CD8-positive, alpha-beta memory T cell (primary cell): Measurements from ENCODE around the gene MAPK1. TPM values are rescaled to one million over a fixed set of nuclear protein-coding genes. Genes with fewer than 3 reads are reported as not detected.
"Not testable (repeated sequence)": the region's sequence is repeated elsewhere in the genome, so short reads cannot be mapped to it uniquely, and the experiment has no call there.

Experiments
- CTCF ChIA-PET: fragments of 350-600 bp; sonication (Branson Sonifier 250); formaldehyde crosslinking; loops from one replicate; lab custom pipeline; 2021; ENCODE audit warnings: antibody characterized with exemption; lab: Charles Lee
- POLR2A ChIA-PET: fragments of 350-600 bp; sonication (Branson Sonifier 250); formaldehyde crosslinking; loops from one replicate; lab custom pipeline; 2021; ENCODE audit warnings: antibody characterized with exemption; lab: Charles Lee
- DNase-seq, 5 donors: peaks; one replicate each; pipeline versions ENCODE4 v3.0.0 to v3.0.0-alpha.2; 2020 to 2022; ENCODE audit warnings: mixed read lengths in 1 of 5
- H3K27ac ChIP-seq: one replicate; pipeline ENCODE4 v1.7.0; 2013; ENCODE audit warnings: low read depth, mild to moderate bottlenecking, low read length, moderate library complexity
- H3K27me3 ChIP-seq: 2 replicates; pipeline ENCODE4 v1.7.0; 2013; ENCODE audit warnings: low read length, mild to moderate bottlenecking; ENCODE audit not compliant: insufficient read depth, poor library complexity, severe bottlenecking
- H3K36me3 ChIP-seq: 2 replicates; pipeline ENCODE4 v1.7.0; 2013; ENCODE audit warnings: mild to moderate bottlenecking, low read length, moderate library complexity; ENCODE audit not compliant: insufficient read depth
- H3K4me1 ChIP-seq: 2 replicates; pipeline ENCODE4 v1.7.0; 2013; ENCODE audit warnings: mild to moderate bottlenecking, low read length, moderate library complexity; ENCODE audit not compliant: insufficient read depth
- H3K4me3 ChIP-seq: 2 replicates; pipeline ENCODE4 v1.7.0; 2013; ENCODE audit warnings: mild to moderate bottlenecking, low read length
- H3K9me3 ChIP-seq: 2 replicates; pipeline ENCODE4 v1.7.0; 2013; ENCODE audit warnings: mild to moderate bottlenecking, low read length
- H3K27ac Mint-ChIP-seq, 8 donors: one replicate each; pipeline ENCODE4 v1.8.0; 2020 to 2021; ENCODE audit warnings: mixed read lengths in 8 of 8, mild to moderate bottlenecking in 6 of 8, inconsistent platforms in 3 of 8, moderate library complexity in 3 of 8
- H3K27me3 Mint-ChIP-seq, 2 donors: one replicate each; pipeline ENCODE4 v1.8.0; 2020 to 2021; ENCODE audit warnings: mixed read lengths in 2 of 2, mild to moderate bottlenecking in 1 of 2, moderate library complexity in 1 of 2
- H3K36me3 Mint-ChIP-seq, 3 donors: one replicate each; pipeline ENCODE4 v1.8.0; 2020 to 2021; ENCODE audit warnings: mixed read lengths in 3 of 3, inconsistent platforms in 1 of 3, mild to moderate bottlenecking in 1 of 3
- H3K4me1 Mint-ChIP-seq, 3 donors: one replicate each; pipeline ENCODE4 v1.8.0; 2020 to 2021; ENCODE audit warnings: mixed read lengths in 3 of 3, inconsistent platforms in 1 of 3, mild to moderate bottlenecking in 1 of 3
- H3K4me3 Mint-ChIP-seq, 7 donors: one replicate each; pipeline ENCODE4 v1.8.0; 2020 to 2021; ENCODE audit warnings: mixed read lengths in 7 of 7, mild to moderate bottlenecking in 6 of 7, moderate library complexity in 4 of 7, inconsistent platforms in 2 of 7
- H3K9me3 Mint-ChIP-seq, 5 donors: one replicate each; pipeline ENCODE4 v1.8.0; 2020 to 2022; ENCODE audit warnings: mixed read lengths in 5 of 5, mild to moderate bottlenecking in 3 of 5, moderate library complexity in 2 of 5, inconsistent platforms in 1 of 5
- polyA plus RNA-seq: library from polyadenylated mRNA; unstranded; fragments of 300-500 nt; fragmentation: Illumina TruSeq; gene quantifications from one replicate; pipeline ENCODE4 v1.2.3, GENCODE V29; 2021
- total RNA-seq, 2 experiments: library from RNA; stranded (reverse); gene quantifications; one replicate each; pipeline ENCODE4 v1.2.3, GENCODE V29; 2021

The MAPK1 gene
- total and polyA plus RNA-seq, 3 experiments from 2014 or later, result 103 to 134 (median 132) TPM

GRCh38 chr22:21790359-21790758 is 77.1 kb downstream of the MAPK1 start:
- Histone ChIP-seq H3K9me3 (no peaks in the 10 kb centered on the region), H3K27me3 (no peaks in the 10 kb centered on the region), H3K27ac (no peak overlapping the region), H3K36me3 (peaks cover 14% of the 10 kb centered on the region), H3K4me3 (no peak overlapping the region), H3K4me1 (peaks cover 10% of the 10 kb centered on the region)
- Mint-ChIP-seq H3K27ac (peak overlapping the region in 3 of 8 donors; percentile 17 to 58 (median 37)), H3K9me3 (no peaks in the 10 kb centered on the region), H3K27me3 (no peaks in the 10 kb centered on the region), H3K36me3 (peaks cover 0 to 47% (median 11%) of the 10 kb centered on the region in 3 donors), H3K4me3 (no peak overlapping the region), H3K4me1 (peaks cover 19 to 36% (median 26%) of the 10 kb centered on the region in 3 donors)
- ChIA-PET POLR2A (no interaction called here), CTCF (no interaction called here)
- no peak for DNase-seq

- Mint-ChIP-seq H3K4me1 (peaks cover 22 to 43% (median 26%) of the 10 kb centered on the region in 3 donors), H3K36me3 (peaks cover 0 to 57% (median 12%) of the 10 kb centered on the region in 3 donors), H3K27ac (peak overlapping the region in 2 of 8 donors; percentile 12 to 29)
- CTCF ChIA-PET, H3K9me3 Mint-ChIP-seq, H3K4me3 ChIP-seq, POLR2A ChIA-PET, DNase-seq, H3K4me3 Mint-ChIP-seq, H3K9me3 ChIP-seq, H3K27ac ChIP-seq, H3K27me3 ChIP-seq, H3K27me3 Mint-ChIP-seq: not testable (repeated sequence)
- Histone ChIP-seq H3K36me3 (peaks cover 24% of the 10 kb centered on the region), H3K4me1 (peaks cover 10% of the 10 kb centered on the region)
These were observed 79.9 kb downstream of the MAPK1 start for GRCh38 chr22:21787565-21787964.

- H3K36me3 ChIP-seq, result peaks cover 15% of the 10 kb centered on the region
- ChIA-PET CTCF (interaction anchor here (1.4 kb wide), 1 partner anchor 8 kb away, joined by 3 read pairs; no protein-coding TSS in a partner anchor), POLR2A (interaction anchor here (1.1 kb wide), 1 partner anchor 13 kb away, joined by 6 read pairs; no protein-coding TSS in a partner anchor)
- H3K27me3 ChIP-seq, result no peaks in the 10 kb centered on the region
- Mint-ChIP-seq H3K27me3 (no peaks in the 10 kb centered on the region), H3K4me1 (peaks cover 28 to 47% (median 34%) of the 10 kb centered on the region in 3 donors), H3K36me3 (peaks cover 0 to 58% (median 7%) of the 10 kb centered on the region in 3 donors), H3K27ac (peak overlapping the region; percentile 29 to 87 (median 72)), H3K9me3 (no peaks in the 10 kb centered on the region), H3K4me3 (peak overlapping the region in 5 of 7 donors; percentile 35 to 43 (median 38))
- no peak overlapping the region for H3K27ac ChIP-seq
- no peaks in the 10 kb centered on the region for H3K9me3 ChIP-seq
- peaks cover 8% of the 10 kb centered on the region for H3K4me1 ChIP-seq
- peak in 1 of 5 donors; percentile 34 for DNase-seq
- no peak overlapping the region for H3K4me3 ChIP-seq
These were observed 87.2 kb downstream of the MAPK1 start for GRCh38 chr22:21780259-21780658.

- H3K4me1 ChIP-seq, result peaks cover 8% of the 10 kb centered on the region
These were observed 88.0 kb downstream of the MAPK1 start for GRCh38 chr22:21779444-21779843.

GRCh38 chr22:21778705-21779363 is 88.6 kb downstream of the MAPK1 start:
- H3K9me3 Mint-ChIP-seq, result no peaks in the 10 kb centered on the region
- H3K36me3 Mint-ChIP-seq, result peaks cover 0 to 57% (median 7%) of the 10 kb centered on the region in 3 donors
- ChIA-PET POLR2A (no interaction called here), CTCF (interaction anchor here (1.8 kb wide), 1 partner anchor 159 kb away, joined by 4 read pairs; no protein-coding TSS in a partner anchor)
- peak overlapping the region in 2 of 7 donors; percentile 2 to 32 for H3K4me3 Mint-ChIP-seq
- no peaks in the 10 kb centered on the region for H3K9me3 ChIP-seq
- no peaks in the 10 kb centered on the region for H3K27me3 Mint-ChIP-seq
- H3K27ac ChIP-seq, result no peak overlapping the region
- DNase-seq, result no peak
- peaks cover 32 to 51% (median 44%) of the 10 kb centered on the region in 3 donors for H3K4me1 Mint-ChIP-seq
- peaks cover 9% of the 10 kb centered on the region for H3K36me3 ChIP-seq
- no peaks in the 10 kb centered on the region for H3K27me3 ChIP-seq
- peak overlapping the region in 4 of 8 donors; percentile 21 to 56 (median 40) for H3K27ac Mint-ChIP-seq
- H3K4me3 ChIP-seq, result no peak overlapping the region
- peaks cover 8% of the 10 kb centered on the region for H3K4me1 ChIP-seq

More at GRCh38 chr22:21779444-21779843, 88.0 kb downstream of the MAPK1 start:
- Histone ChIP-seq H3K4me3 (no peak overlapping the region), H3K27ac (no peak overlapping the region), H3K27me3 (no peaks in the 10 kb centered on the region), H3K36me3 (peaks cover 9% of the 10 kb centered on the region), H3K9me3 (no peaks in the 10 kb centered on the region)
- Mint-ChIP-seq H3K4me1 (peaks cover 29 to 47% (median 41%) of the 10 kb centered on the region in 3 donors), H3K36me3 (peaks cover 0 to 55% (median 8%) of the 10 kb centered on the region in 3 donors), H3K4me3 (peak overlapping the region in 1 of 7 donors; percentile 2), H3K27me3 (no peaks in the 10 kb centered on the region), H3K27ac (peak overlapping the region in 3 of 8 donors; percentile 12 to 50 (median 21)), H3K9me3 (no peaks in the 10 kb centered on the region)
- DNase-seq, result no peak
- ChIA-PET CTCF (interaction anchor here (0.8 to 1.8 kb wide), 3 partner anchors 9 to 159 kb away, joined by 3 to 4 read pairs (median 3); no protein-coding TSS in a partner anchor), POLR2A (no interaction called here)

- DNase-seq, result no peak
- peaks cover 15 to 73% (median 18%) of the 10 kb centered on the region in 3 donors for H3K36me3 Mint-ChIP-seq
- H3K36me3 ChIP-seq, result peaks cover 40% of the 10 kb centered on the region
These were observed 95.8 kb downstream of the MAPK1 start for GRCh38 chr22:21771631-21771976.

GRCh38 chr22:21768435-21768834 is 99.0 kb downstream of the MAPK1 start:
- POLR2A ChIA-PET, result interaction anchor here (2.3 kb wide), 1 partner anchor 33 kb away, joined by 13 read pairs; the partner anchor contains the start of gene YPEL1
- Mint-ChIP-seq H3K27ac (peak overlapping the region; percentile 71 to 98 (median 96)), H3K4me1 (peaks cover 70 to 78% (median 76%) of the 10 kb centered on the region in 3 donors), H3K27me3 (no peaks in the 10 kb centered on the region), H3K9me3 (no peaks in the 10 kb centered on the region), H3K4me3 (peak overlapping the region in 6 of 7 donors; percentile 53 to 86 (median 68)), H3K36me3 (peaks cover 16 to 83% (median 18%) of the 10 kb centered on the region in 3 donors)
- Histone ChIP-seq H3K36me3 (peaks cover 63% of the 10 kb centered on the region), H3K27ac (no peak overlapping the region), H3K4me3 (no peak overlapping the region), H3K27me3 (no peaks in the 10 kb centered on the region), H3K4me1 (peaks cover 48% of the 10 kb centered on the region), H3K9me3 (no peaks in the 10 kb centered on the region)
- DNase-seq, result no peak
- CTCF ChIA-PET, result interaction anchor here (0.7 to 1.8 kb wide), 4 partner anchors 17 to 170 kb away, joined by 3 to 4 read pairs (median 4); no protein-coding TSS in a partner anchor

More at GRCh38 chr22:21771631-21771976, 95.8 kb downstream of the MAPK1 start:
- Histone ChIP-seq H3K9me3 (no peaks in the 10 kb centered on the region), H3K27ac (no peak overlapping the region), H3K4me1 (peaks cover 17% of the 10 kb centered on the region), H3K27me3 (no peaks in the 10 kb centered on the region), H3K4me3 (no peak overlapping the region)
- peak overlapping the region in 5 of 7 donors; percentile 15 to 89 (median 75) for H3K4me3 Mint-ChIP-seq
- H3K4me1 Mint-ChIP-seq, result peaks cover 52 to 67% (median 64%) of the 10 kb centered on the region in 3 donors
- H3K27me3 Mint-ChIP-seq, result no peaks in the 10 kb centered on the region
- ChIA-PET CTCF (interaction anchor here (0.9 to 2.1 kb wide), 4 partner anchors 8 to 65 kb away, joined by 3 to 7 read pairs (median 3); no protein-coding TSS in a partner anchor), POLR2A (interaction anchor here (1.5 kb wide), 1 partner anchor 8 kb away, joined by 5 read pairs; no protein-coding TSS in a partner anchor)
- no peaks in the 10 kb centered on the region for H3K9me3 Mint-ChIP-seq
- peak overlapping the region in 5 of 8 donors; percentile 41 to 74 (median 50) for H3K27ac Mint-ChIP-seq
